ENCODE measurements around the gene PPP2R2D.

DNA sequence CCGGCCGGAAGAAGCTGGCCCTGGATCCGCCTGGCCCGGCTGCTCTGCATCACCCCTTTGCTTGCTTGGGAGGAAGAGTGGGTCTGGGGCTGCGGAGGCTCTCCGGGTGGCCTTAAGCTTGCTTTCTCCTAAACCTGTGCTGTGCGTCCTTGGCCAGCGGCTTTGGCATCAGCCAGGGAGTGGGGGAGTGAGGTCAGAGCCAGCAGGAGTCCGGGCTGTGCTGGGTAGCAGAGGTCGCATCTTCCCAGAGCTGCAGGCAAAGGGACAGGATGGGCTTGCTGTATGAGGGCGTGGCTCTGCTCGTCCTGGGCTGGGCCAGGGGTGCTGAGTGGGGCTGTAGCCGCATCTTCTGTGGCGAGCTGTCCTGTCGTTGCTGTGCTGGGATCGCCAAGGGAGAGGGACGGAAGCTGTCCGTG lies 59.8 kb downstream of the PPP2R2D start:
- TF ChIP-seq, protein P1, sequence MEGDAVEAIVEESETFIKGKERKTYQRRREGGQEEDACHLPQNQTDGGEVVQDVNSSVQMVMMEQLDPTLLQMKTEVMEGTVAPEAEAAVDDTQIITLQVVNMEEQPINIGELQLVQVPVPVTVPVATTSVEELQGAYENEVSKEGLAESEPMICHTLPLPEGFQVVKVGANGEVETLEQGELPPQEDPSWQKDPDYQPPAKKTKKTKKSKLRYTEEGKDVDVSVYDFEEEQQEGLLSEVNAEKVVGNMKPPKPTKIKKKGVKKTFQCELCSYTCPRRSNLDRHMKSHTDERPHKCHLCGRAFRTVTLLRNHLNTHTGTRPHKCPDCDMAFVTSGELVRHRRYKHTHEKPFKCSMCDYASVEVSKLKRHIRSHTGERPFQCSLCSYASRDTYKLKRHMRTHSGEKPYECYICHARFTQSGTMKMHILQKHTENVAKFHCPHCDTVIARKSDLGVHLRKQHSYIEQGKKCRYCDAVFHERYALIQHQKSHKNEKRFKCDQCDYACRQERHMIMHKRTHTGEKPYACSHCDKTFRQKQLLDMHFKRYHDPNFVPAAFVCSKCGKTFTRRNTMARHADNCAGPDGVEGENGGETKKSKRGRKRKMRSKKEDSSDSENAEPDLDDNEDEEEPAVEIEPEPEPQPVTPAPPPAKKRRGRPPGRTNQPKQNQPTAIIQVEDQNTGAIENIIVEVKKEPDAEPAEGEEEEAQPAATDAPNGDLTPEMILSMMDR (IDR thresholded peaks at IDR 0.05 in 4 of 5, conservative IDR thresholded peaks at IDR 0.05 in 1 of 5), result no peak
- no peak for TF ChIP-seq POLR2A (IDR thresholded peaks at IDR 0.05)

Data from gastrocnemius medialis (tissue), 4 donors.